ENCODE measurements around the gene ZCCHC17.

DNA sequence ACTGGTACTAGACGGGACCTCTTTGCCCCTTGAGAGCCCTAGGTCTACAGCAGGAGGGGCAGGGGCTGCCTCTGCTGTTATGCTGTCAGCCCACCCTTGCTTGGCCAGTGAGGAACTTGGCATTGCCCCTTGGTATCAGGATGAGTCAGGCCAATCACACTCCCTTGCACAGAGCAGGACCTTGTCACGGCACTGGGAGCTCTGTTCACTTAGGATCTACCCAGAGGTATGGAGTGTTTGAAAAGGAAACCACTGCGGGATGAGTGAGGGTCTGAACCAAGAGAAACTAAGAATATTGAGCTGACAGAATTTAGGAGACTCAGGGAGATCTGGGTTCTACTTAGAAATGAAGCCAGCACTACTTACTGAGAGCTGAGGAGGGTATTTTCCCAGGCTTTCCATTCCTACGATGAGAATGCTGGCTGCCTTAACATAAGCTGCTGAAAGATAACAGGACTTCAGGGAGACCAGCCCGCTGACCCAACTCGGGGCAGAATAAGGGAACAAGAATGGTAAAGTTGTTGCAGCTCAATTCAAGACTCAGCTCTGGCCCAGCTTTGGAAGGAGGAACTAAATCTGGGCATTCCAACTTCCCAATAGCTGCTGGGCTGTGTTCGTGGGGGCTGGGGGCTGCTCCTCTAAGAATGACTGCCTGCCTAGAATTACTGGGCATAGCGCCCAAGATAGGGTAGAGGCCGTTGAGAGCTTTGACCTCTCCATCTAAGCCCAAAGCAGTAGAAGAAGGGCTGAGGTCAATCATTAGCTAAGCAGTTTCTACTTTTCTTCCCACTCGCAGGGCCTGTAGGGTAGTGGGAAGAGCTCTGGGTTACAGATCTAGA is 74.5 kb downstream of the ZCCHC17 start:
- TF ChIP-seq CTCF (IDR thresholded peaks at IDR 0.05; ENCODE audit: insufficient read depth, low read length) (no peak), SPI1 (IDR thresholded peaks at IDR 0.05; ENCODE audit: borderline replicate concordance, low read depth) (no peak), GABPA (IDR thresholded peaks at IDR 0.05; ENCODE audit: low read depth) (no peak), POLR2AphosphoS5 (IDR thresholded peaks at IDR 0.05; ENCODE audit: low read depth) (no peak), REST (IDR thresholded peaks at IDR 0.05; ENCODE audit: insufficient replicate concordance, low read depth) (no peak)

All from HL-60 (cell line).